COLO668 (cell line): Measurements from ENCODE around the gene SHOC2.

ENCODE experiments used
- DNase-seq: peaks from one replicate; lab custom pipeline; 2025; ENCODE audit not compliant: unreplicated experiment; lab: John Stamatoyannopoulos, UW

SHOC2 gene

DNA sequence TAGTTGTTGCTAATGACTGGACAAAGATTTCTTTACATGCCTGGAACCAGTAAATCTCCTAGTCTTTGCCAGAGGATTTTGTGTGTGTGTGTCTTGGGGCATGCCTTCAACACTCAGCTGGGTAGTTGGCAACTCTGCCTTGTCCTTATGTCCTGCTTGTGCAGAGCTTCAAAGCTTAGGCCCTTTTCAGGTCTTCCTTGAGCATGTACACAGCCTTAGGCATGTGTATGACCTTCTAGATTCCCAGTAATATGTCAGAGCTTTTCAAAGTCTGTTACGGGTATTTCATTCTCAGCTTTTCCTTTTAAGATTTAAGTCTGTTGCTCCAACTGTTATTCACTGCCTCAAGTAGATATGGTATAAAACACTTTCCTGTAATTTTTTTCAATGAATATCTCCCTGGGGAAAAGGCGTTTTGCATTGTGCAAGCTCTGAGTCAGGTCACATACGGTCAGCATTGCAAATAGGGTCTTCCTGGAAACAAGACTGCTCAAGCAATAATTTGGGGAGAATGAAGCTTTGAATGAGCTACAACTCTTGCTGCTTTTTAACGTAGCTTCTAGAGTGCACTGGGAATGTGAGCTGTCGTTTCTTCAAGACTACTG is 25.5 kb downstream of the SHOC2 start:
- DNase-seq, result no peak

- DNase-seq, result no peak
Observed at GRCh38 chr10:110946496-110946895, 27.1 kb downstream of the SHOC2 start.

GRCh38 chr10:110947061-110947595 is 27.7 kb downstream of the SHOC2 start:
- DNase-seq, result no peak

GRCh38 chr10:110951381-110951780 is 32.0 kb downstream of the SHOC2 start:
- DNase-seq, result no peak

- no peak for DNase-seq
Observed at GRCh38 chr10:110957606-110958005, 38.2 kb downstream of the SHOC2 start.

GRCh38 chr10:110959379-110960332 is 40.3 kb downstream of the SHOC2 start:
- DNase-seq, result no peak

GRCh38 chr10:110960333-110960712 is 40.9 kb downstream of the SHOC2 start:
- DNase-seq, result no peak

DNA sequence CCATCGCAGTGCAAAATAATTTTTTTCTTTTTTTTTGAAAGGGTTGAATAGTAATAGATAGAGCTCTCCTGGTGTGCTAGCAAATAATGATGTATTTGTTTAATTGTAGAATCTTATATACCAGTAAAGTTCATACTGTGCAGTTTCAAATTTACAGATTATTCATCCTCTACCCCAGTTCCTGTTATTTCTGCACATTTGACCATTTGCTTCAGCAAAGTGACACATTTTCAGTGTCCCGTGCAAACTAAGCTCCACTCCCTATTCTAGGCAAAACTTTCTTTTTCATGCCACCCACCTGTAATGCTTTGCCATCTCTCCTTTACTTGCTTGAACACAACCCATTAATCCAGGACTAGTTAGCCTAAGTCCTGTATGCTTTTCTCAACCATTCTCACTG is 43.0 kb downstream of the SHOC2 start:
- DNase-seq, result no peak

- DNase-seq, result no peak
Observed at GRCh38 chr10:110963162-110963561, 43.8 kb downstream of the SHOC2 start.

GRCh38 chr10:110964681-110965080 is 45.3 kb downstream of the SHOC2 start:
- DNase-seq, result no peak

- DNase-seq, result no peak
Observed at GRCh38 chr10:110965216-110965615, 45.8 kb downstream of the SHOC2 start.

GRCh38 chr10:110966146-110966545 is 46.7 kb downstream of the SHOC2 start:
- no peak for DNase-seq

DNA sequence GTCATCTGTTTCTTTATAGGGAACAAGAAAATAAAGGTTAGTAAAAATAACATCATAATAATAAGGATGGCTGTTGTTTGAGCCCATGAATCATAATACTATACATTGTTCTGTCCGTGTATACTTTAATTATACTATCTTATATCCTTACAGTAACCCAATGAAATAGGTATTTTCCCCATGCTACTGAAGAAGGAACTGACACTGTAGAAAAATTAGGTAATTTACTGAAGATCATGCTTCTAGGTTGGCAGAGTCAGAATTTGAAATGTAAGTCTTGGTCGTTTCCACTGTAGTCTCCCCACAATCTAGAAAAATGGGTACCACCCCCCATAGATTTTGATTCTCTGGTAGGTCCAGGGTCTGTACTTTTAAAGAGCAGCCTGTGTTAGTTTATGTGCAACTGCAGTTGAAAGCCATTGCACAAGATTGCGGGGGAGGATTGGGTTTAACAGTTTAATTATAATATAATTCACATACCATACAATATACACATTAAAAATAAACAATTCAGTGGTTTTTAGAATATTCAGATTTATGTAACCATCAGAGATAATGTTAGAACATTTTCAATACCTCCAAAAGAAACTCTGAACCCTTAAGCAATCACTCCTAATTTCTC is 47.7 kb downstream of the SHOC2 start:
- DNase-seq, result no peak

- DNase-seq, result no peak
Observed at GRCh38 chr10:110967645-110968044, 48.2 kb downstream of the SHOC2 start.

DNA sequence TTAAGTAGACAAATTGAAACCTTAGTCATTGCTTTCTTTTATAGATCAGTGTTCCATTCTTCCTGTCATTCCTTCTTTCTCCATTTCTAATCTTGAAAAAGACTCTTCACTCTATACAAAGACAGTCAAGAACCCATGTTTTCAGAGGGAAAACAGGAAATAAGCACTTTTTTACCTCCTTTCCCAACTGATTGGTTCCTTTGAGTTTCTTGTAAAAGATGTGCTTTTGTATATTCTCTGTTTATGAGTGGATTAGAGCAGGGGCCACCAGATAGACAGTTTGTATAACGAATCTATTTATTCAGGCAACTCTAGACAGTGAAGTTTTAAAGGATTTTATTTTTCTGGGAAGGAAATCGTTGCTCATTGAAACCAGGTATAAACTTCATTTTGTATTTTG is 49.8 kb downstream of the SHOC2 start:
- DNase-seq, result no peak

DNA sequence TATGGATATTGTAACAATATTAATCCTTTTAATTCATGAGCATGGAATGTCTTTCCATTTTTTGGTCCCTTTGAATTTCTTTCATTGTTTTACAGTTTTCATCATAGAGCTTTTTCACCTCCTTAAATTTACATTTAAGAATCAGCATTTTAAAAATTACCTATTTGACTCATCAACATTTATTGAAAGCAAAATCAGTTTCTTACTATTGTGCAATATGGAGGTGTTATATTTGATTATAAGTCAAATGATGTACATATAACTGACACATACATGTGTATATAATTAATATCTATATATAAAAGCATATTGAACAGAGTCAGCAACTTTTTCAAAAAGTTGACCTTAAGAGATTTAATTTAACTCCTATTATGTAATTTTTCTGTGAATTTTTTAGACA is 52.2 kb downstream of the SHOC2 start:
- no peak for DNase-seq

GRCh38 chr10:110972231-110973134 is 53.1 kb downstream of the SHOC2 start:
- no peak for DNase-seq

- no peak for DNase-seq
Observed at GRCh38 chr10:110973400-110973799, 54.0 kb downstream of the SHOC2 start.

- no peak for DNase-seq
Observed at GRCh38 chr10:110976577-110976976, 57.2 kb downstream of the SHOC2 start.

- DNase-seq, result no peak
Observed at GRCh38 chr10:110977662-110978061, 58.3 kb downstream of the SHOC2 start.

GRCh38 chr10:110978204-110978603 is 58.8 kb downstream of the SHOC2 start:
- no peak for DNase-seq
